ENCODE measurements around the gene COL6A3.
A peak's percentile ranks its signal among the peaks of the same experiment; 100 is the strongest.

COL6A3 gene

GRCh38 chr2:237343993-237344392 is 70.0 kb downstream of the COL6A3 start:
- no peak for DNase-seq

- no peak for DNase-seq
Measured at GRCh38 chr2:237341872-237342271, 72.1 kb downstream of the COL6A3 start.

DNA sequence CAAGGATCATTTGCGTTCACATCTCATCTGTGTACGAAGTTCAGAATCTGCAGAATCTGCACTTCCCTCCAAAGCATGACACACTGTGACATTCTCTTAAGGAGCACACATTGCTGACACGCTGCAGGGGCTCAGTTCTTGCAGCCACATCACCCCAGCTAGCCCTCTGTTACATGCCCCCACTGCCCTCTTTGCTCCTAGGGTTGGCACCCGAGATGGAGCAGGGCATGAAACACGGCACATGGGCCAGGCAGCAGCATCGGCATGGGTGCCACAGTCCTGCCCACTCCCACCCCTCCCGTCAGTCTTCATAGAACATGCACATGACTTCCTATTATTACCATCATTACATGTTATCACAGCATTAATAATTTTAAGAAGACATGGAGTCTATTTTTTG is 76.4 kb downstream of the COL6A3 start:
- no peak for DNase-seq

DNA sequence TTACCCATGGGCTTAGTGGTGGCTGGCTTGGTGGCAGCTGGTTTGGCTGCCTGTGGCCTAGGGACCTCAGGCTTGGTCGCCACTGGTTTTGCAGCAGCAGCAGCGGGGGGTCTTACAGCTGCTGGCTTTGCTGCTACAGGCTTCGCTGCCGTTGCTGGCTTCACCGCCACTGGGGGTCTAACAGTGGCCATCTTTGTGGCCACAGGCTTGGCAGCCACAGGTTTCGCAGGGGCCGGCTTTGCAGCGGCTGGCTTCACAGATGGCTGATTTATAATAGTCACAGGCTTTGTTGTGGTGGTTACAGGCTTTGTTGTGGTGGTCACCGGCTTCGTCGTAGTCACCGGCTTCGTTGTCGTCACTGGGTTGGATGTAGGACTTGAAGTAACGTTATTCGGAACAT is 77.8 kb downstream of the COL6A3 start:
- DNase-seq: no peak

DNA sequence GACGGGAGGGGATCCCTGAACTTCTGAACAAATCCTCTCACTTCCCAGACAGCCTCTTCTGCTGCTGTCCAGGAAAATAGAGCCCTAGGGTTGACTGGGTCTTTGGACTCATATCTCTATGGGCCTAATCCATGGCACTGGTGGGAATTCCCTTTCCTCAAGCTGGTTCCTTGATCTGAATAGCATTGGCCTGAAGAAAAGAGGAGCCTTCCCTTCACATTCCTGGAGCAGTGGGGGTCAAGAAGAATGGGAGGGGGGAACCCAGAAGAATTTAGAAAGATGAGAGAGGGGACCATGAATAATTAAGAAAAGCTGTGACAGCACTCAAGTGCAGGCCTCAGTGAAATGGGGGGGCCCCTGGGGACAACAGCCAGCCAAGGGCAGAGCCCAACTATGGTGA is 80.2 kb downstream of the COL6A3 start:
- DNase-seq: no peak

- DNase-seq: no peak
Measured at GRCh38 chr2:237330541-237330940, 83.4 kb downstream of the COL6A3 start.

GRCh38 chr2:237327175-237327950 is 86.6 kb downstream of the COL6A3 start:
- no peak for DNase-seq

GRCh38 chr2:237326266-237327171 is 87.4 kb downstream of the COL6A3 start:
- DNase-seq: no peak

- no peak for DNase-seq
Measured at GRCh38 chr2:237324837-237325236, 89.1 kb downstream of the COL6A3 start.

DNA sequence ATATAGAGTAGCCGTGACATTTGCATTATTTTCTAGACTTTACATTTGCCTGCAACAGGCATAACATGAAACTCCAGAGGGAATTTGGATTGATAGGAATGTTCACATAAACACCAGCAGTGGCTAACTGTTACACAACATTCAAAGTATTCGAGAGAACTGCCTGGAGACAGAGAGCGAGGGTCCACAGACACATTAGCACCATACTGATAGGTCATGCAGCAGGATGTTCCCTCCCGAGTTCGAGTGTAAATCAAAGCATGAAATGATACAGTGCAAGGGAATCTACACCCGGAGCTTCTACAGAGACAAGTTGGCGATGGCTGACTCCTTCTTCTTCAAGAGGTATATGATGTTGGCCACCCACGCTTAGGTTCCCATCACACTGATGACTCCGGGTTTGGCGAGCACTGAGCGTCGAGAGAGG is 89.5 kb downstream of the COL6A3 start:
- DNase-seq: no peak

DNA sequence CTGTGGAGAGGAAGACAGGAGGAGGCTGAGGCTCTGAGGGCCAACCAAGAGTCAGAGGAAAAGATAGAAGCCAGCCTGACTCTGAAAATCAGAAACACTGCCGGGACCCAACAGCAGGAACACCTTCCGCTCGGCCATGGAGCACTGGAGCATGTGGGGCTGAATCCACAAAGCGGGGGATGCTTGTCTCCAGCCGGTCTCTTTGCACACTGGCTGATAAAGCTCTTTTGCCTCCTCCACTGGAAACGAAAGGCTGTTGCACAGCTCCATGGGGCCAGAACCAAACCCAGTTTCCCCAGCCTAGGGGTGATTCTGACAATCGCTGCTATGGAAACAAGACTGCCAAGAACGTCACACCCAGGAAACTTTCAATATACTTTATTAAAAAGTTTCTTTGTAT is 90.3 kb downstream of the COL6A3 start:
- DNase-seq: no peak

- DNase-seq: peak; percentile 32
Measured at GRCh38 chr2:237322564-237322963, 91.4 kb downstream of the COL6A3 start.

GRCh38 chr2:237321746-237322145 is 92.2 kb downstream of the COL6A3 start:
- DNase-seq: no peak

GRCh38 chr2:237320801-237321560 is 93.0 kb downstream of the COL6A3 start:
- DNase-seq: no peak

GRCh38 chr2:237319887-237320286 is 94.1 kb downstream of the COL6A3 start:
- DNase-seq: no peak

- no peak for DNase-seq
Measured at GRCh38 chr2:237319086-237319820, 94.7 kb downstream of the COL6A3 start.

DNA sequence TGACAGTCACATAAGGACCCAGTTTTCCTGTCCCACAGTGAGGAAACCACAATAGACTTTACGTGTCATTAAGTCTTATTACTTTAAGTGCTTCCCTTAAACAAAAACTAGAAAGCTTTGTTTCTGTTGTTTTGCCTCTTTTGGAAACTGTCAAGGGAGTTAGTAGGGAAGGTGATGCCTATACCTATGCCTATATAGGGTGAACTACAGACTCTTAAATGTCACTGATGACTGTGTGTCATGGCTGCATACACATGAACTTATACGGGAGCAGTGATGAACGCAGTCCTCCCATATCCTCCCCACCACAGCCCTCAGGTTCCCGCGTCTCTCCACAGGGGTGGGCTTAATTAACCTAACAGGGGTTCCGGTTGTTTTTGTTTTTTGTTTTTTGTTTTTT is 97.6 kb downstream of the COL6A3 start:
- no peak for DNase-seq

- no peak for DNase-seq
Measured at GRCh38 chr2:237315829-237316225, 98.1 kb downstream of the COL6A3 start.

GRCh38 chr2:237315170-237315828 is 98.7 kb downstream of the COL6A3 start:
- DNase-seq: no peak

DNA sequence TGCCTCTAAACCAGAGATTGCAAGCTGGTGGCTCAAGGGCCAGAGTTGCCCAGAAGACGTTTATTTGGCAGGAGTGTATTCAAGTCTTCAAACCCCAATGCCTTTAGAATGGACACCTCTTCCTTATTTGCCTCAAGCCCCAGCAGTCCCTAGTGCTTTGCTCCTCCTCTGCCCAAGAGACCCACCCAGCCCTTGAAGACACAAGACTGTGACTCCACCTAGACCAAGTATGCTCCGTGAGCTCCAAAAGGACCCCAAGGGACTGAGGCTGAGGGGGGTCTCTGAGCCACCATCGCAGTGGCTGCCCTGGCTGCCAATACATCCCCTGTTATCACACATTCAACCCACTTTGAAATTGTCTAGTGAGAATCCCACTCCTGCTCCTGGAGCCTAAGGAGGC is 99.3 kb downstream of the COL6A3 start:
- no peak for DNase-seq

DNA sequence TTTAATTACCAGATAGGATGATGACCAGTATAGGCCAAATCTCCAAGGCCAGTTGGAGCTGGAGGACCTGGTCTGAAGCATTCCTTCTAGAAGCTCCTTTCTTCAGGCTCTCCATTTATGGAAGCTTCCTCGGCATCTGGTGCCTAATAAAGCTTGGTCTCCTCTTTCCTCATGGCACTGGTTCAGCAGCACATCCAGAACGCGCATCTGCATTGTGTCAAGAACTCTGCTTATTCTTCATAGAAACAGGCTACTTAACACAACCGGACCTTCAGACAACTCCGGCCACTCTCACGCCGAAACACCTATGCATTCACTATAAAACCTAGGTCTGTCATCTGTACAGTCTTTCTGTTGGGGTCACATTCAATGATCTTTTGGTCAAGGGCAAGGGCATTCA is 99.8 kb downstream of the COL6A3 start:
- DNase-seq: no peak

Measured in stimulated activated CD4-positive, alpha-beta T cell treated with anti-CD3 and anti-CD28 coated beads, Interleukin-15, amount 100 ng/mL, for 24 hours (primary cell).